ENCODE measurements around the gene NR1H3.
A peak's percentile ranks its signal among the peaks of the same experiment; 100 is the strongest.

Gene NR1H3

GRCh38 chr11:47244448-47245350 is 13.1 kb upstream of the NR1H3 start:
- no peak for DNase-seq (ENCODE audit: low read depth in 1 of 2, low spot score in 1 of 2)

- DNase-seq (ENCODE audit: low read depth in 1 of 2, low spot score in 1 of 2), result no peak
Observed at GRCh38 chr11:47245611-47246357, 12.0 kb upstream of the NR1H3 start.

- DNase-seq (ENCODE audit: low read depth in 1 of 2, low spot score in 1 of 2), result no peak
Observed at GRCh38 chr11:47247502-47247901, 10.3 kb upstream of the NR1H3 start.

GRCh38 chr11:47248304-47248663 is 9.5 kb upstream of the NR1H3 start:
- DNase-seq (ENCODE audit: low read depth in 1 of 2, low spot score in 1 of 2), result no peak

GRCh38 chr11:47248664-47249377 is 9.0 kb upstream of the NR1H3 start, which contains the start of gene ACP2:
Gene ACP2 (minus strand): TSS chr11:47248814. CDS start chr11:47248789, 25 bp downstream.
- peak; percentile 82 to 83 for DNase-seq (ENCODE audit: low read depth in 1 of 2, low spot score in 1 of 2)

GRCh38 chr11:47249378-47249715 is 8.4 kb upstream of the NR1H3 start:
- DNase-seq (ENCODE audit: low read depth in 1 of 2, low spot score in 1 of 2), result no peak

GRCh38 chr11:47251751-47252150 is 6.0 kb upstream of the NR1H3 start:
- DNase-seq (ENCODE audit: low read depth in 1 of 2, low spot score in 1 of 2), result no peak

GRCh38 chr11:47253660-47254059 is 4.1 kb upstream of the NR1H3 start:
- no peak for DNase-seq (ENCODE audit: low read depth in 1 of 2, low spot score in 1 of 2)

GRCh38 chr11:47254386-47254785 is 3.4 kb upstream of the NR1H3 start:
- DNase-seq (ENCODE audit: low read depth in 1 of 2, low spot score in 1 of 2), result no peak

GRCh38 chr11:47256374-47256773 is 1.4 kb upstream of the NR1H3 start:
- no peak for DNase-seq (ENCODE audit: low read depth in 1 of 2, low spot score in 1 of 2)

- DNase-seq (ENCODE audit: low read depth in 1 of 2, low spot score in 1 of 2), result no peak
Observed at GRCh38 chr11:47257177-47257516, 649 bp upstream of the NR1H3 start.

GRCh38 chr11:47258317-47258902 is 614 bp downstream of the NR1H3 start:
- no peak for DNase-seq (ENCODE audit: low read depth in 1 of 2, low spot score in 1 of 2)

- DNase-seq (ENCODE audit: low read depth in 1 of 2, low spot score in 1 of 2), result no peak
Observed at GRCh38 chr11:47259232-47259977, 1.6 kb downstream of the NR1H3 start.

GRCh38 chr11:47260366-47260765 is 2.6 kb downstream of the NR1H3 start:
- no peak for DNase-seq (ENCODE audit: low read depth in 1 of 2, low spot score in 1 of 2)

GRCh38 chr11:47261291-47261800 is 3.5 kb downstream of the NR1H3 start:
- no peak for DNase-seq (ENCODE audit: low read depth in 1 of 2, low spot score in 1 of 2)

GRCh38 chr11:47264119-47264518 is 6.3 kb downstream of the NR1H3 start:
- no peak for DNase-seq (ENCODE audit: low read depth in 1 of 2, low spot score in 1 of 2)

- no peak for DNase-seq (ENCODE audit: low read depth in 1 of 2, low spot score in 1 of 2)
Observed at GRCh38 chr11:47264521-47264920, 6.7 kb downstream of the NR1H3 start.

GRCh38 chr11:47267876-47268275 is 10.1 kb downstream of the NR1H3 start:
- no peak for DNase-seq (ENCODE audit: low read depth in 1 of 2, low spot score in 1 of 2)

GRCh38 chr11:47268448-47269001 is 10.7 kb downstream of the NR1H3 start:
- no peak for DNase-seq (ENCODE audit: low read depth in 1 of 2, low spot score in 1 of 2)

All from activated CD4-positive, alpha-beta T cell treated with anti-CD3 and anti-CD28 coated beads, Interleukin-2, amount 50 U/mL, for 24 hours (primary cell).